Astrocyte (in vitro differentiated cells and primary cell): ENCODE data around the gene HSD17B14.

Source experiments
- CTCF ChIP-seq: IDR thresholded peaks from 2 replicates; pipeline ENCODE4 v1.5.1; 2011; ENCODE audit warnings: low read depth, mild to moderate bottlenecking, inconsistent platforms, low read length, moderate library complexity; ENCODE audit not compliant: insufficient read depth
- EZH2 ChIP-seq: IDR thresholded peaks from 2 replicates; pipeline ENCODE4 v1.6.1; 2012; ENCODE audit warnings: mild to moderate bottlenecking, low read length, inconsistent platforms; ENCODE audit not compliant: insufficient read depth

DNA sequence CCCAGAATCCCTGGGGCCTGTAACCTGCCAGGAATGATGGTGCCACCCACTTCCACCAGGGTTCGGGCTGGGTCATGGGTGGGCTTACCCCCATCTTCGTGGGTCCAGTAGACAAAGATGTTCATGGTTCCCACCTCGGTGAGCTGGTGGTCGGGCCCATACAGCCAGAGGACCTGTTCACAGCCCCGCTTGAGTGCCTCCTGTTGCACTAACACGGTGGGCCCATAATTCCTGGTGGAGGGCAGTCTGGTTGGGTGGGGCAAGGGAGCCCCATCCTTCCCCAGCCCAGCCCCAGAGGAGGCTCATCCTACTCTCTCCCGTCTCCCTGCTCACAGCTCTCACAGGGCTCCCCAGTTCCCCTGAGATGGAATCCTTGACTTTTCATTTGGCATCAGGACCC, 39.2 kb downstream of the HSD17B14 start:
- TF ChIP-seq CTCF, result no peak
- TF ChIP-seq EZH2, result no peak
